ENCODE measurements around the gene HS2ST1. TPM values are rescaled to one million over a fixed set of nuclear protein-coding genes. Genes with fewer than 3 reads are reported as not detected.

Gene HS2ST1
- total and polyA plus RNA-seq, 10 of the 15 experiments (the other 5 are each of a cell fraction or from before 2014, with no cell fraction given): 5.4 to 30.8 (median 18.6) TPM

GRCh38 chr1:87061742-87062156 lies 147.3 kb downstream of the HS2ST1 start (continued):
- no peak for TF ChIP-seq NKRF (conservative IDR thresholded peaks at IDR 0.05)
- no peak for TF ChIP-seq ELK1 (IDR thresholded peaks at IDR 0.05; ENCODE audit: low read depth, low read length)
- TF ChIP-seq SRF (IDR thresholded peaks at IDR 0.05; ENCODE audit: low read depth in 2 of 2, low read length in 2 of 2): no peak
- TF ChIP-seq ZNF622 (IDR thresholded peaks at IDR 0.05): no peak
- TF ChIP-seq FOXK2 (IDR thresholded peaks at IDR 0.05): no peak
- TF ChIP-seq BCL3 (IDR thresholded peaks at IDR 0.05; ENCODE audit: borderline replicate concordance, insufficient read depth, low read depth, low read length, poor library complexity, severe bottlenecking): no peak
- 0 out of 4 replicates have a peak, but pooled peaks of 1 of the 2 experiments have one; percentile 28 for TF ChIP-seq BHLHE40 (IDR thresholded peaks at IDR 0.05; ENCODE audit: borderline replicate concordance in 1 of 2, low read depth in 2 of 2, low read length in 1 of 2)
- no peak for TF ChIP-seq STAT3 (IDR thresholded peaks at IDR 0.05; ENCODE audit: low read depth, low read length)
- peak; percentile 96 for TF ChIP-seq CUX1 (IDR thresholded peaks at IDR 0.05; ENCODE audit: insufficient replicate concordance, low read depth, low read length)
- TF ChIP-seq IRF5 (IDR thresholded peaks at IDR 0.05; ENCODE audit: borderline replicate concordance): no peak
- peak; percentile 91 for TF ChIP-seq TCF7 (IDR thresholded peaks at IDR 0.05; ENCODE audit: borderline replicate concordance)
- peak; percentile 87; the same call in 2 of the 3 replicates for TF ChIP-seq POU2F2 (IDR thresholded peaks at IDR 0.05; ENCODE audit: borderline replicate concordance, low read depth, low read length)
- no peak for TF ChIP-seq SP1 (IDR thresholded peaks at IDR 0.05; ENCODE audit: low read depth, low read length)
- TF ChIP-seq TBL1XR1 (IDR thresholded peaks at IDR 0.05; ENCODE audit: low read depth, low read length): peak; percentile 46; the same call in 1 of the 2 replicates
